Natural killer cell (primary cell): ENCODE results near the gene COPS9. TPM values are rescaled to one million over a fixed set of nuclear protein-coding genes. Genes with fewer than 3 reads are reported as not detected.

Experiments used
- ATAC-seq, 3 donors: fragments of 150-1000 bp in 2 of 3; fragments of 200-7000 bp in 1 of 3; cut with Tn5 transposase; 1 replicate in 1 of 3; 2 replicates in 2 of 3; pipeline ENCODE4 v1.10.0; 2021; ENCODE audit warnings: mild to moderate bottlenecking in 2 of 3, moderate library complexity in 2 of 3
- DNase-seq, 2 donors: peaks; one replicate each; pipeline versions ENCODE4 v3.0.0 to v3.0.0-alpha.2; 2013 to 2021; ENCODE audit warnings: mixed read lengths in 1 of 2
- H3K27ac ChIP-seq: one replicate; pipeline ENCODE4 v1.5.1; 2013; ENCODE audit warnings: mild to moderate bottlenecking, low read length
- H3K27me3 ChIP-seq: one replicate; pipeline ENCODE4 v1.6.1; 2013; ENCODE audit warnings: low read length; ENCODE audit not compliant: control insufficient read depth, insufficient read depth
- H3K36me3 ChIP-seq: one replicate; pipeline ENCODE4 v1.6.1; 2013; ENCODE audit warnings: low read length; ENCODE audit not compliant: control insufficient read depth, insufficient read depth
- H3K4me1 ChIP-seq: one replicate; pipeline ENCODE4 v1.6.1; 2013; ENCODE audit warnings: low read length; ENCODE audit not compliant: control insufficient read depth, insufficient read depth
- H3K4me3 ChIP-seq: one replicate; pipeline ENCODE4 v1.5.1; 2013; ENCODE audit warnings: low read length
- H3K9me3 ChIP-seq: one replicate; pipeline ENCODE4 v1.6.1; 2013; ENCODE audit warnings: low read length; ENCODE audit not compliant: control insufficient read depth, insufficient read depth
- H3K27ac Mint-ChIP-seq, 2 donors: one replicate each; pipeline ENCODE4 v1.8.0; 2022; ENCODE audit warnings: mild to moderate bottlenecking in 2 of 2, mixed read lengths in 2 of 2, moderate library complexity in 1 of 2
- H3K27me3 Mint-ChIP-seq, 2 donors: one replicate each; pipeline ENCODE4 v1.8.0; 2022; ENCODE audit warnings: low read depth in 2 of 2, mixed read lengths in 2 of 2
- H3K36me3 Mint-ChIP-seq: one replicate; pipeline ENCODE4 v1.8.0; 2022; ENCODE audit warnings: mixed read lengths
- H3K4me1 Mint-ChIP-seq, 2 donors: one replicate each; pipeline ENCODE4 v1.8.0; 2022; ENCODE audit warnings: mixed read lengths in 2 of 2
- H3K4me3 Mint-ChIP-seq: one replicate; pipeline ENCODE4 v1.8.0; 2022; ENCODE audit warnings: mild to moderate bottlenecking, moderate library complexity, mixed read lengths
- H3K9me3 Mint-ChIP-seq, 2 donors: one replicate each; pipeline ENCODE4 v1.8.0; 2022; ENCODE audit warnings: mixed read lengths in 2 of 2
- CTCF ChIP-seq: fragments of 200-600 bp; IDR thresholded peaks from one replicate; pipeline ENCODE4 v1.8.0; 2022; ENCODE audit warnings: antibody characterized with exemption
- WGBS: methylation state at CpG from one replicate; pipeline ENCODE4 v1.1.7; 2013; ENCODE audit warnings: missing lambda C conversion rate; ENCODE audit not compliant: insufficient coverage; 5-methylcytosine and 5-hydroxymethylcytosine counted together
- intact Hi-C: fragments of 100-400 bp; cut with micrococcal nuclease; formaldehyde crosslinking; loops from one replicate; pipeline ENCODE4 v1.14.2; 2022
- total RNA-seq, 4 donors: library from RNA; stranded (reverse); fragments of 120-200 nt in 1 of 4; gene quantifications; one replicate each; pipeline versions ENCODE4 v1.2.3 to v1.2.4, GENCODE V29; 2013 to 2022

Gene COPS9
- total RNA-seq, 3 donors from 2014 or later (not counting 1 experiment from before 2014, with no cell fraction given): 51.5 to 76.5 (median 53.5) TPM

- no peaks in the 10 kb centered on the region for H3K4me1 Mint-ChIP-seq
- H3K27me3 ChIP-seq: no peaks in the 10 kb centered on the region
- H3K36me3 Mint-ChIP-seq: no peaks in the 10 kb centered on the region
- H3K4me3 ChIP-seq: no peak overlapping the region
- peaks cover 4 to 8% of the 10 kb centered on the region in 2 donors for H3K27me3 Mint-ChIP-seq
- no peaks in the 10 kb centered on the region for H3K36me3 ChIP-seq
- H3K27ac Mint-ChIP-seq: no peak overlapping the region
- TF ChIP-seq CTCF: no peak
- intact Hi-C loops: no loop called here
- no peaks in the 10 kb centered on the region for H3K9me3 Mint-ChIP-seq
- DNase-seq (no peak), ATAC-seq (no peak)
- H3K9me3 ChIP-seq: no peaks in the 10 kb centered on the region
- H3K4me1 ChIP-seq: no peaks in the 10 kb centered on the region
- no peak overlapping the region for H3K4me3 Mint-ChIP-seq
- WGBS: 83% methylated on average over 9 of the region's 9 CpGs
- H3K27ac ChIP-seq: no peak overlapping the region
Observed at GRCh38 chr2:240167588-240167880, 31.4 kb upstream of the COPS9 start.

DNA sequence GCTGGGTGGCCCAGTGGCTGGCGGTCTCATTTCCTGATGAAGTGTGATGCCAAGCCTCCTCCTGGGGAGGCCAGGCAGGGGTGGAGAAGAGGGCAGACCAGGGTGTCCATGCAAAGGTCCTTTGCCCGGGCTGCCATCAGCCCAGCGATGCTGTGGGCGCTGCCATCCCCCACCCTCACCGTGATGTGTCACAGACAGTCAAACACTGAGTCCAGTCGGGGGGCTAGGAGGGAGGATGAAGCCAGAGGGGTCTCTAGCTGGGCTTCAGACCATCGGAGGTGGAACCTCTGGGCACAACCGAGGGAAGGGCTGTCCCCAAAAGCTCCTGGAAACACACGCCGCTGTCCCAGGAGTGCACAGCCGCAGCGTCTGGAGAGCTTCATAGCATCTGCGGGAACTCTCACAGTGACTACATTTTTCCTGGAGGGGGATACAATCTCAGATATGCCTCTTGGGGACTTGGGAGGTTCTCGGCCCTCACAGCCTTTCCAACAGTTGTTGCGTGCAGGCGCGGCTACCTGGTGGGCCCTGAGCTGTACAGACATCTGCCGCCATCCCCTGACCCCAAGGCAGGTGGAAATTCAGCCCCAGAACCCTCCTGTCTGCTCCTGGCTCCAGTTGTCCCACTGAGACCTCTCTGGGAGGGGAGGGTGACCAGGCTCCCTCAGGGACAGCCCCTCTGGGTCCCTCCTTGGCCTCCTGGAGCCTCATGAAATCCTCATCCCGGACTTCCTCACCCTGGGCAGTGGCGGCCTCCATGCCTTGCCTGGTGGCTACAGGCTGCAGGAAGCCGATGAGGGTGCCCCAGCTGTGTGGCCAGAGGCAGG, 30.9 kb upstream of the COPS9 start:
- Mint-ChIP-seq H3K36me3 (no peaks in the 10 kb centered on the region), H3K4me3 (no peak overlapping the region), H3K4me1 (no peaks in the 10 kb centered on the region), H3K27ac (no peak overlapping the region), H3K27me3 (peaks cover 4 to 8% of the 10 kb centered on the region in 2 donors), H3K9me3 (no peaks in the 10 kb centered on the region)
- Histone ChIP-seq H3K36me3 (no peaks in the 10 kb centered on the region), H3K9me3 (no peaks in the 10 kb centered on the region), H3K4me1 (no peaks in the 10 kb centered on the region), H3K27me3 (no peaks in the 10 kb centered on the region), H3K4me3 (no peak overlapping the region), H3K27ac (no peak overlapping the region)
- WGBS: 88% methylated on average over 21 of the region's 21 CpGs
- no peak for ATAC-seq
- TF ChIP-seq CTCF: no peak
- DNase-seq: no peak
- intact Hi-C loops: no loop called here

- 89% methylated on average over 5 of the region's 5 CpGs for WGBS
- intact Hi-C loops: no loop called here
- peaks cover 3 to 4% of the 10 kb centered on the region in 2 donors for H3K27me3 Mint-ChIP-seq
- Histone ChIP-seq H3K4me3 (no peak overlapping the region), H3K27ac (no peak overlapping the region), H3K9me3 (no peaks in the 10 kb centered on the region), H3K27me3 (no peaks in the 10 kb centered on the region), H3K36me3 (no peaks in the 10 kb centered on the region), H3K4me1 (no peaks in the 10 kb centered on the region)
- no peaks in the 10 kb centered on the region for H3K36me3 Mint-ChIP-seq
- TF ChIP-seq CTCF: no peak
- ATAC-seq: no peak
- DNase-seq: no peak
- no peaks in the 10 kb centered on the region for H3K9me3 Mint-ChIP-seq
- H3K4me1 Mint-ChIP-seq: no peaks in the 10 kb centered on the region
- H3K27ac Mint-ChIP-seq: no peak overlapping the region
- H3K4me3 Mint-ChIP-seq: no peak overlapping the region
Observed at GRCh38 chr2:240166191-240166590, 30.1 kb upstream of the COPS9 start.

DNA sequence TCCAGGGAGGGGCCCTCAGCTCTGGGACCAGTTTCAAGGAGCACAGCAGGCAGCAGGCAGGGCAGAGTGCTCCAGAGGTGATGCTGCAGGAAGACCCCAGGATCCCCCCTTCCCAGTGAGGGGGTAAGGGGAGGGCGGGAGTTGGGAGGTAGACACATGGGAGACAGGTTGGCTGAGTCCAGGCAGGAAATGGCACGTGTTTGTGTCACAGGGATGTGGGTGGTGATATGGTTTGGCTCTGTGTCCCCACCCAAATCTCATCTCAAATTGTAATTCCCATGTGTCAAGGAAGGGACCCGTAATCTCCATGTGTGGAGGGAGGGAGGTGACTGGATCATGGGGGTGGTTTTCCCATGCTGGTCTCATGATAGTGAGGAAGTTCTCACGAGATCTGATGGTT, 29.6 kb upstream of the COPS9 start:
- no peak for ATAC-seq
- Histone ChIP-seq H3K9me3 (no peaks in the 10 kb centered on the region), H3K27ac (no peak overlapping the region), H3K36me3 (no peaks in the 10 kb centered on the region), H3K27me3 (no peaks in the 10 kb centered on the region), H3K4me3 (no peak overlapping the region), H3K4me1 (no peaks in the 10 kb centered on the region)
- 61% methylated on average over 3 of the region's 4 CpGs for WGBS
- Mint-ChIP-seq H3K36me3 (no peaks in the 10 kb centered on the region), H3K27ac (no peak overlapping the region), H3K9me3 (no peaks in the 10 kb centered on the region), H3K27me3 (peaks cover 0 to 4% of the 10 kb centered on the region in 2 donors), H3K4me3 (no peak overlapping the region), H3K4me1 (no peaks in the 10 kb centered on the region)
- intact Hi-C loops: no loop called here
- no peak for DNase-seq
- no peak for TF ChIP-seq CTCF
